LoVo (cell line): ENCODE data around the gene SLC10A4.

Experiments used
- DNase-seq: peaks from one replicate; pipeline ENCODE4 v3.0.0-alpha.2; 2016; ENCODE audit warnings: low spot score

The SLC10A4 gene

GRCh38 chr4:48490012-48490679 lies 7.0 kb downstream of the SLC10A4 start, which contains the start of gene ZAR1:
Gene ZAR1 (plus strand): TSS chr4:48490252. CDS start chr4:48490292, 40 bp downstream.
- DNase-seq = peak; percentile 2

GRCh38 chr4:48490680-48491513 lies 7.8 kb downstream of the SLC10A4 start:
- no peak for DNase-seq

GRCh38 chr4:48491514-48492176 lies 8.5 kb downstream of the SLC10A4 start:
- no peak for DNase-seq

GRCh38 chr4:48493452-48494100 lies 10.4 kb downstream of the SLC10A4 start:
- no peak for DNase-seq

- no peak for DNase-seq
These were observed 12.8 kb downstream of the SLC10A4 start for GRCh38 chr4:48495941-48496340.

- DNase-seq = no peak
These were observed 15.8 kb downstream of the SLC10A4 start for GRCh38 chr4:48498895-48499294.

- DNase-seq = no peak
These were observed 16.5 kb downstream of the SLC10A4 start for GRCh38 chr4:48499551-48500066.

- no peak for DNase-seq
These were observed 20.3 kb downstream of the SLC10A4 start for GRCh38 chr4:48503233-48504025.

- DNase-seq = no peak
These were observed 20.8 kb downstream of the SLC10A4 start for GRCh38 chr4:48504026-48504330.

GRCh38 chr4:48504352-48504751 lies 21.2 kb downstream of the SLC10A4 start:
- no peak for DNase-seq

GRCh38 chr4:48506716-48507115 lies 23.6 kb downstream of the SLC10A4 start:
- DNase-seq = no peak

- DNase-seq = no peak
These were observed 26.4 kb downstream of the SLC10A4 start for GRCh38 chr4:48509543-48509942.

GRCh38 chr4:48518143-48518542 lies 35.0 kb downstream of the SLC10A4 start:
- DNase-seq = no peak

- DNase-seq = no peak
These were observed 43.3 kb downstream of the SLC10A4 start for GRCh38 chr4:48526406-48526805.

- DNase-seq = no peak
These were observed 55.2 kb downstream of the SLC10A4 start for GRCh38 chr4:48538358-48538757.
